Osteocyte (in vitro differentiated cells): ENCODE data around the gene FGL2. TPM values are rescaled to one million over a fixed set of nuclear protein-coding genes. Genes with fewer than 3 reads are reported as not detected.
"Not testable (repeated sequence)": the region's sequence is repeated elsewhere in the genome, so short reads cannot be mapped to it uniquely, and the experiment has no call there.

Experiments used
- DNase-seq: peaks from one replicate; pipeline ENCODE4 v3.0.0; 2021; ENCODE audit warnings: mixed read lengths; ENCODE audit not compliant: unreplicated experiment; ENCODE audit errors: extremely low spot score
- H3K27ac Mint-ChIP-seq: one replicate; pipeline ENCODE4 v1.8.0; 2021; ENCODE audit warnings: mild to moderate bottlenecking, mixed read lengths; ENCODE audit not compliant: unreplicated experiment
- H3K27me3 Mint-ChIP-seq: one replicate; pipeline ENCODE4 v1.8.0; 2021; ENCODE audit warnings: mixed read lengths; ENCODE audit not compliant: unreplicated experiment
- H3K36me3 Mint-ChIP-seq: one replicate; pipeline ENCODE4 v1.8.0; 2021; ENCODE audit warnings: mixed read lengths; ENCODE audit not compliant: unreplicated experiment
- H3K4me1 Mint-ChIP-seq: one replicate; pipeline ENCODE4 v1.8.0; 2021; ENCODE audit warnings: mixed read lengths; ENCODE audit not compliant: unreplicated experiment
- H3K4me3 Mint-ChIP-seq: one replicate; pipeline ENCODE4 v1.8.0; 2021; ENCODE audit warnings: mild to moderate bottlenecking, moderate library complexity, mixed read lengths; ENCODE audit not compliant: unreplicated experiment
- H3K9me3 Mint-ChIP-seq: one replicate; pipeline ENCODE4 v1.8.0; 2021; ENCODE audit warnings: mixed read lengths; ENCODE audit not compliant: unreplicated experiment
- CTCF ChIP-seq: fragments of 200-600 bp; sonication (generic); IDR thresholded peaks from 2 replicates; pipeline ENCODE4 v1.5.0; 2021; ENCODE audit warnings: antibody characterized with exemption, mild to moderate bottlenecking, moderate library complexity
- total RNA-seq: library from RNA; stranded (reverse); gene quantifications from 2 replicates; pipeline ENCODE4 v1.2.1, GENCODE V29; 2021

The FGL2 gene
- total RNA-seq, 1 donor from 2014 or later = 0.16 TPM

- Mint-ChIP-seq H3K27ac (no peak overlapping the region), H3K9me3 (peaks cover 6% of the 10 kb centered on the region), H3K36me3 (peaks cover 3% of the 10 kb centered on the region), H3K4me3 (no peak overlapping the region), H3K4me1 (peaks cover 2% of the 10 kb centered on the region), H3K27me3 (no peaks in the 10 kb centered on the region)
- no peak for DNase-seq
- TF ChIP-seq CTCF = no peak
These were observed 23.2 kb upstream of the FGL2 start for GRCh38 chr7:77222819-77223218.

- Mint-ChIP-seq H3K27ac (no peak overlapping the region), H3K9me3 (peaks cover 6% of the 10 kb centered on the region), H3K4me1 (peaks cover 2% of the 10 kb centered on the region), H3K36me3 (peaks cover 3% of the 10 kb centered on the region), H3K4me3 (no peak overlapping the region), H3K27me3 (no peaks in the 10 kb centered on the region)
- DNase-seq = no peak
- TF ChIP-seq CTCF = no peak
These were observed 22.4 kb upstream of the FGL2 start for GRCh38 chr7:77222065-77222464.

GRCh38 chr7:77219701-77220331 is 20.2 kb upstream of the FGL2 start:
- not testable (repeated sequence) for DNase-seq, H3K27me3 Mint-ChIP-seq, H3K27ac Mint-ChIP-seq, H3K36me3 Mint-ChIP-seq, H3K4me3 Mint-ChIP-seq, H3K4me1 Mint-ChIP-seq, H3K9me3 Mint-ChIP-seq

- DNase-seq = no peak
- H3K4me1 Mint-ChIP-seq = no peaks in the 10 kb centered on the region
These were observed 18.0 kb upstream of the FGL2 start for GRCh38 chr7:77217474-77218185.

GRCh38 chr7:77216181-77216845 is 16.7 kb upstream of the FGL2 start:
- H3K4me1 Mint-ChIP-seq = no peaks in the 10 kb centered on the region
- no peak overlapping the region for H3K4me3 Mint-ChIP-seq
- H3K27ac Mint-ChIP-seq = no peak overlapping the region
- TF ChIP-seq CTCF = no peak
- no peak for DNase-seq
- H3K36me3 Mint-ChIP-seq = peaks cover 3% of the 10 kb centered on the region
- H3K9me3 Mint-ChIP-seq = peaks cover 6% of the 10 kb centered on the region
- H3K27me3 Mint-ChIP-seq = no peaks in the 10 kb centered on the region

More at GRCh38 chr7:77217474-77218185, 18.0 kb upstream of the FGL2 start:
- H3K27me3 Mint-ChIP-seq = no peaks in the 10 kb centered on the region
- no peak overlapping the region for H3K4me3 Mint-ChIP-seq
- no peak for TF ChIP-seq CTCF
- no peak overlapping the region for H3K27ac Mint-ChIP-seq
- peaks cover 6% of the 10 kb centered on the region for H3K9me3 Mint-ChIP-seq
- peaks cover 3% of the 10 kb centered on the region for H3K36me3 Mint-ChIP-seq
